GM18951 (cell line): Measurements from ENCODE around the gene OPN1MW3.

ENCODE experiments used
- POLR2A ChIP-seq: IDR thresholded peaks from 4 replicates; pipeline ENCODE4 v1.6.1; 2011; ENCODE audit warnings: mild to moderate bottlenecking; ENCODE audit not compliant: insufficient read length, insufficient read depth; ENCODE audit errors: extremely low read depth
- in situ Hi-C: fragments of 300-500 bp; cut with MboI; formaldehyde crosslinking; loops from one replicate; pipeline ENCODE4 v1.12.0; 2022; ENCODE audit warnings: low sequenced_read_pairs, mixed read lengths, inconsistent platforms; ENCODE audit not compliant: unreplicated experiment

OPN1MW3 gene

GRCh38 chrX:154310616-154311536, 53.5 kb downstream of the OPN1MW3 start:
- in situ Hi-C loops, result no loop called here

GRCh38 chrX:154312116-154312515, 54.7 kb downstream of the OPN1MW3 start:
- in situ Hi-C loops, result no loop called here
- TF ChIP-seq POLR2A, result no peak

More at GRCh38 chrX:154310616-154311536, 53.5 kb downstream of the OPN1MW3 start:
- no peak for TF ChIP-seq POLR2A

- in situ Hi-C loops, result no loop called here
- TF ChIP-seq POLR2A, result no peak
Measured at GRCh38 chrX:154313147-154313546, 55.8 kb downstream of the OPN1MW3 start.

- in situ Hi-C loops, result no loop called here
- no peak for TF ChIP-seq POLR2A
Measured at GRCh38 chrX:154315416-154315815, 58.0 kb downstream of the OPN1MW3 start.

- in situ Hi-C loops, result no loop called here
- TF ChIP-seq POLR2A, result no peak
Measured at GRCh38 chrX:154317391-154317995, 60.1 kb downstream of the OPN1MW3 start.

GRCh38 chrX:154320406-154320805, 63.0 kb downstream of the OPN1MW3 start:
- no peak for TF ChIP-seq POLR2A
- in situ Hi-C loops, result no loop called here
